GM18951 (cell line): ENCODE data around the gene SAA1.

Experiments
- POLR2A ChIP-seq: IDR thresholded peaks from 4 replicates; pipeline ENCODE4 v1.6.1; 2011; ENCODE audit warnings: mild to moderate bottlenecking; ENCODE audit not compliant: insufficient read length, insufficient read depth; ENCODE audit errors: extremely low read depth
- in situ Hi-C: fragments of 300-500 bp; cut with MboI; formaldehyde crosslinking; loops from one replicate; pipeline ENCODE4 v1.12.0; 2022; ENCODE audit warnings: low sequenced_read_pairs, mixed read lengths, inconsistent platforms; ENCODE audit not compliant: unreplicated experiment

Gene SAA1

GRCh38 chr11:18312012-18312411 lies 45.9 kb downstream of the SAA1 start:
- in situ Hi-C loops = no loop called here
- TF ChIP-seq POLR2A = no peak

- no peak for TF ChIP-seq POLR2A
- in situ Hi-C loops = no loop called here
Measured at GRCh38 chr11:18312663-18313420, 46.8 kb downstream of the SAA1 start.

- in situ Hi-C loops = no loop called here
- TF ChIP-seq POLR2A = no peak
Measured at GRCh38 chr11:18313965-18314763, 48.1 kb downstream of the SAA1 start.

GRCh38 chr11:18314784-18315523 lies 48.9 kb downstream of the SAA1 start:
- TF ChIP-seq POLR2A = no peak
- in situ Hi-C loops = no loop called here

- in situ Hi-C loops = no loop called here
Measured at GRCh38 chr11:18315893-18316292, 49.8 kb downstream of the SAA1 start.

GRCh38 chr11:18317551-18317950 lies 51.5 kb downstream of the SAA1 start:
- in situ Hi-C loops = no loop called here
- no peak for TF ChIP-seq POLR2A

More at GRCh38 chr11:18315893-18316292, 49.8 kb downstream of the SAA1 start:
- no peak for TF ChIP-seq POLR2A
